ENCODE results near the gene PPFIA1. TPM values are rescaled to one million over a fixed set of nuclear protein-coding genes. Genes with fewer than 3 reads are reported as not detected.
"Not testable (repeated sequence)": the region's sequence is repeated elsewhere in the genome, so short reads cannot be mapped to it uniquely, and the experiment has no call there.

The PPFIA1 gene
- total RNA-seq, 1 experiment from 2014 or later: 23.8 TPM

DNA sequence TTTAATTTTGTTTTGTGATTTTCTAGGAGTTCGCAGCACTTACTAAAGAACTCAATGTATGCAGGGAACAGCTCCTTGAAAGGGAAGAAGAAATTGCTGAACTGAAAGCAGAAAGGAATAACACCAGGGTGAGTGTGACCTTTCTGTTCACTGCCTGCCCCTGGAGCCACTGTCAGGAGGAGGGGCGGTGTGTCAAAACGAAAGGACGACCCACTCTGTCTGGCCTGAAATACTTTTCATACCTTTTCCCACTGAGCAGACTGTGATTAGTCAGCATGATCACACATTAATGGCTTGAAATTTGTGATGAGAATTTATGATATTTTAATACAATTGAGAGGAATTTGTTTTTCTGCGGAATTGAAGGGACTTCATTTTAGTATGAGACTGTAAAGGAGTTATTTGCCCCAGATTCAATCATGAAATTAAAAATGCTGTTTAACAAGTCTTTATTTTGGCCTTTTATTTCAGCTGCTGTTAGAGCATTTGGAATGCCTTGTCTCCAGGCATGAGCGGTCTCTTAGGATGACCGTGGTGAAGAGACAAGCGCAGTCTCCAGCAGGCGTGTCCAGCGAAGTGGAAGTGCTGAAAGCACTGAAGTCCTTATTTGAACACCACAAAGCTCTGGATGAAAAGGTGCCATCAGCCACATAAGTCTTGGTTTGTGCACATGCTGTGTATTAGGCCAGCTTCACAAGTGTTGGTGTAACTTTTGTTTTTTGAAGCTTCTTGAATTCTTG is 54.1 kb downstream of the PPFIA1 start:
- no peak for DNase-seq (ENCODE audit: low read depth)

DNA sequence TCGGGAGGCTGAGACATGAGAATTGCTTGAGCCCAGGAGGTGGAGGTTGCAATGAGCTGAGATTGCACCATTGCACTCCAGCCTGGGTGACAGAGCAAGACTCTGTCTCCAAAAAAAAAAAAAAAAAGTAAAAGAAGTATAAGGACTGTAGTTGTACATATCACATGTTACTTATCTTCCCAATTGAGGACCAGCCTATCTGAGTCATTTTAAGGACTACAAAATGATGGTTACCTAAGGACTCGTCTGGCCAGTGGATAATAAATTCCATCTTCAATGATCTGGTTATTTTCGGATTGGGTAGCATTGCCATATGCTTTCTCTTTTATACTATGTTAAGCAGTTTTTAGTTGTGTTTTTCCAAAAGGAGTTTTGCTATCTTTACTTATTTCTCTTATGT is 55.3 kb downstream of the PPFIA1 start:
- DNase-seq (ENCODE audit: low read depth): no peak

DNA sequence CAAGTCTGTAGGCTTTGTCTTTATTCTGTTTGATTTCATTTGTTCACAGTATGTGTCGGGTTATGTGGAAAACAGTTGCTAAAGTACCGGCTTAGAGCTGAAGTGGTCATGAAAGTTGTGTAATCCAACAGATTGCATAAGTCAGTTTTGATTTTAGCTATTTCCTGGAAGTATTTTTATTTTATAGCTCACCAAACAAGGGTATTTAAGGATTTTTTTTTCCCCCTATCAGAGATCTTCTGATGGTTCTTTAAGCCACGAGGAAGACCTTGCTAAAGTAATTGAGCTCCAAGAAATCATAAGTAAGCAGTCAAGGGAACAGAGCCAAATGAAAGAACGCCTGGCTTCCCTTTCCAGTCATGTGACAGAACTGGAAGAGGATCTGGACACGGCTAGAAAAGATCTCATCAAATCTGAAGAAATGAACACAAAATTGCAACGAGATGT is 55.9 kb downstream of the PPFIA1 start:
- no peak for DNase-seq (ENCODE audit: low read depth)

DNA sequence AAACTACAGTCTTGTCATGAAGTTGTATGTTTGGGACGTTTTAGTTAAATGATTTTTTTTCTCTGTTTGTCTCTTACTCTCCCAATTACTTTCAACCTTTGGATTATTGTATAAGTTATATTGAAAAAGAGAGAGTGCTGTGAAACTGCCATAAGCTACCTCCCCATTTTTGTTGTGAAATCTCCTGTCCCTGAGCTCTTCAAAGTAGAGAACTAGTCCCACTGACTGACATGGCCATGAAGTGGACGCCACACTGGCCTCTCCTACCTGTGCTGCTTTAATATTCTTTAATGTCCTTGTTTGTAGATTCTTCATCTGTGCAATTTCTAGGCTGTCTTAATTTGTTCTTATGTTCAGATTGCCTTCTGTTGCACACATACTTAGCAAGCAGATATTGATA is 56.3 kb downstream of the PPFIA1 start:
- DNase-seq (ENCODE audit: low read depth): no peak

DNA sequence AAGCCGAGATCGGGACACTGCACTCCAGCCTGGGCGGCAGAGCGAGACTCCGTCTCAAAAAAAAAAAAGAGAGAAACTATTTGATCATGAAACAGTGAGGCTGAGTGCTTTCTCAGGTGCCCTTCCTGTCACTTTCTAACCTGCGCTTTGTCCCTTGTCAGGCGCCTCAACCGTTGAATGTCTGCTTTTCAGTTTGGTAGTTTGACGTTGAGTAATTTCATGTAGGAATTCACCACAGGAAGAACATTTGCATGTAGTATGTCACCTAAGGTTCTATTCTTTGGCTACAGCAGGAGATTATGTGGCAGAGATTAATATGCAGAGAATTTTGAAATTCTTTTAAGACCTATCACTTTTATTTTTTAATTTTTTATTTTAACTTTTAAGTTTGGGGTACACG is 57.2 kb downstream of the PPFIA1 start:
- no peak for DNase-seq (ENCODE audit: low read depth)

DNA sequence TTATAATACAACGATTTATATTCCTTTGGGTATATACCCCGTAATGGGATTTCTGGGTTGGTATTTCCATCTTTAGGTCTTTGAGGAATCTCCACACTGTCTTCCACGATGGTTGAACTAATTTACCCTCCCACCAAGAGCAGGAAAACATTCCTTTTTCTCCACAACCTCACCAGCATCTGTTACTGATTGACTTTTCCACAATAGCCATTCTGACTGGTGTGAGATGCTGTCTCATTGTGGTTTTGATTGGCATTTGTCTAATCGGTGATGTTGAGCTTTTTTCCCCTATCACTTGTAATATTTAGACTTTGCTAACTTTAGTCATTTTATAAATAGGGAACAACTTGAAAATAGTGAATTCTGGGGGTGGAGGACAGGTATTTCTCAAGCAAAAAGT is 58.1 kb downstream of the PPFIA1 start:
- DNase-seq (ENCODE audit: low read depth): no peak

DNA sequence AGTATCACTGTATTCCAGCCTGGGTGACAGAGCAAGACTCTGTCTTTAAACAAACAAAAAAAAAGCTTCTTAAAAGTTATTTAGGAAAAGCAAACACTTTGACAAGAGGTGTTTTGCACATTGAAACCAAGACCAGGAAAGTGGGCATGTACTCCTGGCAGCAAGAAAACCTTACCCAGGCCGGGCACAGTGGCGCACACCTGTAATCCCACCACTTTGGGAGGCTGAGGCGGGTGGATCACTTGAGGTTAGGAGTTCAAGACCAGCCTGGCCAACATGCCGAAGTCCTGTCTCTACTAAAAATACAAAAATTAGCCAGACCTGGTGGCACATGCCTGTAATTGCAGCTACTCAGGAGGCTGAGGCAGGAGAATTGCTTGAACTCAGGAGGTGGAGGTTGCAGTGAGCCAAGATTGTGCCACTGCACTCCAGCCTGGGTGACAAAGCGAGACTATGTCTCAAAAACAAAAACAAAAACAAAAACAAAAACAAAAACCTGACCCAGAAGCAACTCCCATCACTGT is 60.9 kb downstream of the PPFIA1 start:
- DNase-seq (ENCODE audit: low read depth): not testable (repeated sequence)

DNA sequence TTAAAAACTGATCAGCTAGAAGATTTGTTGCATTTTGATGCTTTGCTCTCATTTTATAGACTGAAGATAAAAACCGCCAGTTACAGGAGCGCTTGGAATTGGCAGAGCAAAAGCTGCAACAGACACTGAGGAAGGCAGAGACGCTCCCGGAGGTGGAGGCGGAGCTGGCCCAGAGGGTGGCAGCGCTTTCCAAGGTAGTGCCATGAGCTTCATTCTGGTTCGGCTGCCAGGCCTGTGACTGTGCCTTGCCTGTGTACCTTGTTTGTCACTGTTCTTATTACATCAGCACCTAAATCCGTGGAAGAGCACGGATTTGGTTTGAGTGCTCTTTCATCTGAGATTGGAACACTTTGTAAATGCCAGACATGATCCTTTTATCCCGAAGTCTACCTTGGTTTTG is 61.4 kb downstream of the PPFIA1 start:
- no peak for DNase-seq (ENCODE audit: low read depth)

DNA sequence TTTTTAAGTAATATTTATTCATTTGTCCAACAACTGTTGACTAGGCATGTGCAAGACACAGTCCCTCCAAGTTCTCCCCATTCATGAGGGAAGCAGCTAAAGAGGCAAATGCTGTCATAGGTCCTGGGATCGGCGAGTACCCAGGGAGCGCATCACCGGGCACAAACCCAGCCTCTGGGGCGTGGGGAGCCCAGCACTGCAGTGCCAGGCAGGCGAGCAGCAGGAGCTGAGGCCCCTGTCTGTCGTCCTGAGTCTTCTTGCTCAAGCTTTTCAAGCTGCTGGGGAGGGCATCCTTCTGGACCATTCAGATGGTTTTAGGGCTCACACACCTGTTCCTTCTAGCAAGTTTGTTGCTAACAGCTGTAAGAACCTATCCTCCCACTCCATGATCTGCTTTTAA is 62.1 kb downstream of the PPFIA1 start:
- no peak for DNase-seq (ENCODE audit: low read depth)

DNA sequence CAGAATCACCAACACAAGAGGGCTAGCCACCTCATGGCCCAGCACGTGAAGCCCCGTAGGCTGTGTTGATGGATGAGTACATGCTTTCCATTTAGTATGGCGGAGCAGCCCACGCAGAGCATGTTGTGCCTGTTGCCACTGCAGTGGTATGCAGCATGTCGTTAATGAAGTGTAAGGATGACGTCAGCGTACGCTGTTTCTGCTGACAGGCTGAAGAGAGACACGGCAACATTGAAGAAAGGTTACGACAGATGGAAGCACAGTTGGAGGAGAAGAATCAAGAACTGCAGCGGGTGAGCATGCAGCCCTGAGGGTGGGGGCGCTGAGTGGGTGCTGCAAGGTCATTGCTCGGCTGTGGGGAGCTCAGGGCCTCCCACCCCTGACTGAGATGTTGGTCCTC is 62.8 kb downstream of the PPFIA1 start:
- DNase-seq (ENCODE audit: low read depth): no peak

DNA sequence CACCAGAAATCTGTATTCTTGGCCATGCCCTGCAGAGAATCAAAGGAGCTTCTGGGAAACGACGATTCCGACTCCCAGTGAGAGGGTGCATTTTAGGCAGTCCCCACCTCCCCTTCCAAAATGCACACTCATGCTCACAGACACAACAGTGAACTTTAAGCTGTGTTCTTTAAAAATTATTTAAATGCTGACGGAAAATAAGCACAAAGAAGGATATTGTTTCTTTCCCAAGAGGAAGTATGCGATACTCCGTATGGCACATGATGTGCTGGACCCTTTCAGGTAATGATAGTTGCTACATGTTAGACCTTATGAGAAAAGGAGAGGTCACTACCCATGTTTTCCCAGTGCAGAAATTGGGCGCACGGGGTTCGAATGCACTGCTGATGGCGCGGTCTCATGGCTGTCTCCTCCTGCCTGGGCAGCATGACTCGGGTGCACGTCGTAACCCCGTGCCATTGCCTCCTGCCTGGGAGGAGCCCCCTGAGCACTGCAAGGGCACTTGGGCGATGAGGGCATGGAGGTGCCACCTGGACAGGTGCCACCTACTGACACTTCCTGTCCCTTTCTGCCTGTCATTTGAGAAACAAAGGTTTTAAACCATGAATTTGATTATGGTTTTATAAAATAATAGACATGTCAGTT is 64.0 kb downstream of the PPFIA1 start:
- DNase-seq (ENCODE audit: low read depth): no peak

DNA sequence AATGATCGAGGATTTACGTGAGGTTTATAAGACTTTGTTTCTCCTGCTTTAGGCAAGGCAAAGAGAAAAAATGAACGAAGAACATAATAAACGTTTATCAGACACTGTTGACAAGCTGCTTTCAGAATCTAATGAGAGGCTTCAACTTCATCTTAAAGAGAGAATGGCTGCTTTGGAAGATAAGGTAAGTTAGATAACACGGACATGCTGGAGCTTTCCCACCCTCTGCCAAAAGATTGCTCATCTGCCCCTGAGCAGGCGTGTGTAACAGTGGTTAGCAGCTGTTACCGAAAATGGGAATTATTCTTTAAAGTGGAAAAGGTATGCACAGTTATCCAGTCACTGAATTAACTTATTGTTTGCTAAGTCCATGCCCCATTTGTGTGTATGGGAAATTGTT is 65.0 kb downstream of the PPFIA1 start:
- no peak for DNase-seq (ENCODE audit: low read depth)

DNA sequence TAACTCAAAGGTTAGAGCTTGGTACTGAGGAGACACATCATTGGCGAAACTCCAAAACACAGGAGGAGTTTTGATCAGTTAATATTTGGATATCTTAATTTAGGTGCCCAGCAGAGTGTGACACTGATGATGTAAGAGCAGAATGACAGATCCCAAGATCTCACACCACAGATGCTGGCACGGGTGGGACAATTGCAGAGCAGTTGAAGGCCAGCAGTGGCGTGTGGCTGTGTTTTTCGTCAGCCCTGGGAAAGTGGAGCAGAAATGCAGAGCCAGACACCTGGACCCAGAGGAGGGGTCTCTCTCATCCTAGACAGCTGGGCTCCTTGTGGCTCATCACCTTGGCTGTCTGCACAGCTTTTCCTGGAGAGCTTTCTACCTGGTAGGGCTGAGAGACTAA is 68.1 kb downstream of the PPFIA1 start:
- no peak for DNase-seq (ENCODE audit: low read depth)

DNA sequence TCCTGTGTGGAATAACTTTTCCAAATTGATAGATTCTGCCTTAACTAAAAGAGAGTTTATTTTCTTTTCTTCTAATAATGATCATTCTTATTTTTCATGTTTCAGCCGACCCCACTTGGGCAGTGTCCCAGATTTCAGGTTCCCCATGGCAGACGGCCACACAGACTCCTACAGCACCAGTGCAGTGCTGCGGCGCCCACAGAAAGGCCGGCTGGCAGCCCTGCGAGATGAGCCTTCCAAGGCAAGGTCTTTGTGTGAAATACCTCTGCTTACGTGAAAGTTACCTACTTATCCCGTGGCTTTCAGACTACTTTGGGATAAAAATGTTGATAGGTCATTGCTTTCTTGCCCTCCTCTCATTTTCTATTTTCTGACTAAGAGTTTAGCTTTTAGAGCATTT is 68.6 kb downstream of the PPFIA1 start:
- DNase-seq (ENCODE audit: low read depth): no peak

DNA sequence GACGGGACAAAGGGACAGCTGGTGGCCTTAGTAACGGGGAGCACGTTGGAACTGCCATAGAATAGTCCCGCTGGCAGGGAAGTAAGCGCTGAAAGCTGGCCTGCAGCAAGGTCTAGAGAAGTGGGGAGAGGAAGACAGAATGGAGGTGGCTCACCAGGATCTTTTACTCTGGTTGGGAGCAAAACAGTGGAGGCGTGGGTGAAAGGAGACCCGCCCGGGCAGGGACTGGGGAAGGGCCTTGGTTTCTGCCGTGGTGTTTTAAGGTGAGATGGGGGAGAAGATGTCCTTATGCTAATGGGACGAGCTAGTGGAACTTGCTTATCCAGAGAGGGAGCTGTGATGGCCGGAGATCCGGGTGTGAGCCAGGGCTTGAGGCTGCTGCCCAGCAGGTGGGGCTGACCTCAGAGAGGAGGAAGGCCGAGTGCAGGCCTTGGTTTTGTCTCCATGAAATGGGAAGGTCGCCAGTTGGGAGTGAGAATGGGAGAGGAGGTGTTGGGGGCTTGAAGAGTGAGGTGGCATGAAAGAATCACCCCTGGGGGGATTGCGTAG is 71.5 kb downstream of the PPFIA1 start:
- no peak for DNase-seq (ENCODE audit: low read depth)

DNA sequence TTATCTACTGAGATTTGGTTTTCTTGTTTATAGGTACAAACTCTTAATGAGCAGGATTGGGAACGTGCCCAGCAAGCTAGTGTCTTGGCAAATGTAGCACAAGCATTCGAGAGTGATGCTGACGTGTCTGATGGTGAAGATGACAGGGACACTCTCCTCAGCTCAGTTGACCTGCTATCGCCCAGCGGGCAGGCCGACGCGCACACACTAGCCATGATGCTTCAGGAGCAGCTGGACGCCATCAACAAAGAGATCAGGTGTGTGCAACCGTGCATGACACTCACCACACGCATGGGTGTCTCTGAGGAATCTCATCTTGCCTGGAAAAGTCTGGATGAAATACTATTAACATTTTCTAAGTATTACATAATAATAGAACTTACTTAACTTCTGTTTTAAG is 73.1 kb downstream of the PPFIA1 start:
- no peak for DNase-seq (ENCODE audit: low read depth)

DNA sequence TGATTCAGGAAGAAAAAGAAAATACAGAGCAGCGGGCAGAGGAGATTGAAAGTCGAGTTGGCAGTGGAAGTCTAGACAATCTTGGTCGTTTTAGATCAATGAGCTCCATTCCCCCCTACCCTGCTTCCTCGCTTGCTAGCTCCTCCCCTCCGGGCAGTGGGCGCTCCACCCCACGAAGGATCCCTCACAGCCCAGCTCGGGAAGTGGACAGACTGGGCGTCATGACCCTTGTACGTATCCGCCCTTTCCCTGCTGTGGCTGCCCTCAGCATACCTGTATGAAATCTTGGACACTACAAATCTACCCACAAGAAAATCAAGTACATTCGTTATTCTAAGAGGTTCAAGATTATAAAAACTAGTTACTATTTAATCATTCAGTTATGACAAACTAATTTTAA is 77.7 kb downstream of the PPFIA1 start:
- no peak for DNase-seq (ENCODE audit: low read depth)

DNA sequence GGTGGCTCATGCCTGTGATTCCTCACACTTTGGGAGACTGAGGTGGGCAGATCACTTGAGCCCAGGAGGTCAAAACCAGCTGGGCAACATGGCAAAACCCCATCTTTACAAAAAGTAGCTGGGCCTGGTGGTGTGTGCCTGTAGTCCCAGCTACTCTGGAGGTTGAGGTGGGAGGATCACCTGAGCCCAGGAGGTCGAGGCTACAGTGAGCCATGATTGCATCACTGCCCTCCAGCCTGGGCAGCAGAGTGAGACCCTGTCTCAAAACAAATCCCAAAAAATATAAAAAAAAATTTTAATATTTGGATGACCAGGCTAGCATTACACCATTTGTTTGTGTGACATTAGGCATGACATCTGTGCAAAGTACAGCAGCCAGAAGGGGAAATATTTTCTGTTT is 78.1 kb downstream of the PPFIA1 start:
- DNase-seq (ENCODE audit: low read depth): no peak

DNA sequence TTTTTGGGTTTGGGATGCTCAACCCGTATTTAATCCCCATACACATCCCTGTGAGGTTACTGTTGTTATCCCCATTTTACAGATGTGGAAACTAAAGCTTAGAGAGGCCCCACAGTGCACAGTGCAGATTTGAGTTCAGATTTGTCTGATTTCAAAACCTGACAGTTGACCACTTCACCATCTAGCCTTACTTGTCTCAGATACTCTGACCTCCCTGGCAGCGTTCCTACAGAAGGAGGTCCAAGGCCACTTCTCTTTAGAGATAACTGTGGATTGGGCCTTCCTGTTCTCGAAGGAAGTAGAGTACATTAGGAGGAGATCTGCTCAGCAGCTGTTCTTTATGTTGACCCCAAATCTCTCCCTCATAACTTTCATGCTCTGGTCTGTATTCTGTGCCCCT is 81.2 kb downstream of the PPFIA1 start:
- no peak for DNase-seq (ENCODE audit: low read depth)

DNA sequence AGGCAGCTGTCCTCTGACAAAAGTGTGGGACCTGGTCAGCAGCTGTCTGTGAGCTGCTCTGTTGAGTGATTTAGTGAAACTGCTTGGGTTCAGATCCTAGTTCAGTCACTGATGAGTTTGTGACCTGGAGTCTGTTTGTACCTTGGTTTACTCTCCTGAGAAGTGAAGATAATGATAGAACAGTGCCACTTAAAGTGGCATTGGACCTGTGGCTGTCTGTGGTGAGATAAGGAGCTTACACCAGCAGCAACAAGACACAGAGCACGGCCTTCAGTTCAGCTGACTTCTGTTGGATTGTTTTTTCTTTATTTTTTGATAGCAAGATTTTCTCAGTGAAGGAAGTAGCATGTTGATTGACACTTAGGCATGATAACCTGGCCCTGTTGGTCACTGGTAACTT is 81.6 kb downstream of the PPFIA1 start:
- no peak for DNase-seq (ENCODE audit: low read depth)

DNA sequence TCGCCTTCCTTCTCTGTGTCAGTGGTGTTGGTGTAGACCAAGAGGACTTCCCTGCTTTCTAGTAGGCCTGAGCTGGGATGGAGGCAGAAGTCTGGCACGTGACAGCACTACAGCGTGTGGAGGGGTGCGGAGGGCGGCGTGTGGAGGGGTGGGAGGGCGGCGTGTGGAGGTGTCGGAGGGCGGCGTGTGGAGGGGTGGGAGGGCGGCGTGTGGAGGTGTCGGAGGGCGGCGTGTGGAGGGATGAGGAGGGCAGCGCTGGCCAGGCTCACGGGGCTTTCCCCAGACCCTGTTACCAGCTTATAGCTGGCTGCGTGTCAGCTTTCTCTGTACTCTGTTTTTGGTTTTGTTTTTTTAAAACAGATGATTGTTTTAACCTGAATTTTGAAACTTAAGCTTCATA is 82.1 kb downstream of the PPFIA1 start:
- DNase-seq (ENCODE audit: low read depth): no peak

DNA sequence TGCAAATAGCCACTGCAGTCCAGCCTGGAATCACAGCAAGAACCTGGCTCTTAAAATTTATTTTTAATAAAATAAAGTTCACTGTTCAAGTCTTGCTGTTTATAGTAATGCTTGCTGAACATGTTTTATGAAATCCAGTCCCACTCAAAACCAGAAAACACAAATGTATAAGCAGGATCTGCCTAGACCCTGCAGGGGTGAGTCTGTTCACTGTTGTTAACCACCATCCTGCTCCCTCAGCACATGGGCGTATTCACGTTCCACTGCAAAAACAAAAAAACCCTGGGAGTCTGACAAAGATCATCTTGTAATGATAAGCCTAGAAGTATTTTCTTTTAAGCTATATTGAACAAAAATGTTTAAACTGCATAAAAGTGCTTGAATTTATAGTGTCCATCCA is 82.8 kb downstream of the PPFIA1 start:
- DNase-seq (ENCODE audit: low read depth): no peak

DNA sequence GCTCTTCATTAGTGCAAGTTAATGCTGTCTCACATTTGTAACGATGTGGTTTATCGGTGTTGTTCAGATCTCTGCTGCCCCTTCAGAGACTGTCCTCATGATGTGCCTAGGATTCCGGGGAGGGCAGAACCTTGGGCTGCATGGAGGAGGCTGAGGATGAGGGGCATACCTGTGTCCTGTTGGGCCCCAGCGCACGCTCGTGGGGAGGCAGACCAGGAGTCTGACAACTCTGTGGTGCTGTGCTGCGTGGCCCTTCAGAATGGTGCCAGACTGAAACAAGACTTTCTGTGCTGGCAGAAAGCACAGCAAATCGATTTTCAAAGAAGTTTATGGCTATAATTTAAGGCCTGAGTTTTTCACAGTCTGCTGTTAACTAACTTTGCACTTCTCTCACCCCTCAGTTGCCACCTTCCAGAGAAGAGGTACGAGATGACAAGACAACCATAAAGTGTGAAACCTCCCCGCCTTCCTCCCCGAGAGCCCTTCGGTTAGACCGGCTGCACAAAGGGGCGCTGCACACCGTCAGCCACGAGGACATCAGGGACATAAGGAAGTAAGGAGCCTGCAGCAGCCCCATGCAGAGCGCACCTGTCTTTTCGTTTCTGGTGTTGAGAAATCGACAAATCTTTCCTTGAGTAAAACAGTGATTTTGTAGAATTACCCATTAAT is 83.5 kb downstream of the PPFIA1 start:
- no peak for DNase-seq (ENCODE audit: low read depth)

All from RPMI7951 (cell line).